Left lung (tissue), 10 donors: Measurements from ENCODE around the gene ESRP2. TPM values are rescaled to one million over a fixed set of nuclear protein-coding genes. Genes with fewer than 3 reads are reported as not detected.
A peak's percentile ranks its signal among the peaks of the same experiment; 100 is the strongest.

ENCODE experiments used
- ATAC-seq: fragments of 200-7000 bp; cut with Tn5 transposase; one replicate; pipeline ENCODE4 v1.9.1; 2020; ENCODE audit warnings: moderate library complexity
- DNase-seq, 4 donors: peaks; one replicate each; pipeline ENCODE4 v3.0.0-alpha.2; 2013 to 2020
- H3K27ac ChIP-seq, 2 donors: fragments of 200-600 bp; sonication (generic) in 1 of 2; one replicate each; pipeline versions ENCODE4 v1.5.0 to v1.8.0; 2020 to 2021
- H3K27me3 ChIP-seq, 2 donors: fragments of 200-600 bp; sonication (generic) in 1 of 2; one replicate each; pipeline versions ENCODE4 v1.5.0 to v1.8.0; 2020 to 2021
- H3K36me3 ChIP-seq, 2 donors: fragments of 200-600 bp; sonication (generic) in 1 of 2; one replicate each; pipeline versions ENCODE4 v1.5.0 to v1.8.0; 2020 to 2021
- H3K4me1 ChIP-seq, 2 donors: fragments of 200-600 bp; one replicate each; pipeline ENCODE4 v1.8.0; 2021
- H3K4me3 ChIP-seq, 2 donors: fragments of 200-600 bp; sonication (generic) in 1 of 2; one replicate each; pipeline versions ENCODE4 v1.5.0 to v1.8.0; 2020 to 2021; ENCODE audit warnings: mild to moderate bottlenecking in 1 of 2
- H3K9me3 ChIP-seq, 2 donors: fragments of 200-600 bp; sonication (generic) in 1 of 2; one replicate each; pipeline versions ENCODE4 v1.5.0 to v1.8.0; 2020 to 2021
- intact Hi-C, 2 donors: fragments of 100-400 bp; cut with DNase I; formaldehyde crosslinking; loops; one replicate each; pipeline versions ENCODE4 v1.11.2 to v1.14.2; 2022
- polyA plus RNA-seq, 6 donors: library from polyadenylated mRNA; unstranded; fragments of 120-200 nt; gene quantifications; one replicate each; pipeline ENCODE4 v1.2.1, GENCODE V29; 2013; ENCODE audit not compliant: insufficient read length in 6 of 6
- total RNA-seq, 2 donors: library from RNA; stranded (reverse); fragmentation: NEBNext Ultra II Directional; extraction: Animal tissue kit (Norgen Biotek cat#: 25700); gene quantifications; one replicate each; pipeline ENCODE4 v1.2.1, GENCODE V29; 2021
- TF ChIP-seq, protein P1 (sequence below), 2 donors: fragments of 200-600 bp; sonication (generic) in 1 of 2; IDR thresholded peaks; one replicate each; pipeline versions ENCODE4 v1.5.0 to v1.8.0; 2021; ENCODE audit warnings: antibody characterized with exemption in 2 of 2
- donor health status: DM: no; HTN: yes; CAD: no.
- donor health status: DM: no; HTN: no; CAD: no.

ESRP2 gene
- total and polyA plus RNA-seq, 8 donors = 45.7 to 62.6 (median 54.2) TPM

DNA sequence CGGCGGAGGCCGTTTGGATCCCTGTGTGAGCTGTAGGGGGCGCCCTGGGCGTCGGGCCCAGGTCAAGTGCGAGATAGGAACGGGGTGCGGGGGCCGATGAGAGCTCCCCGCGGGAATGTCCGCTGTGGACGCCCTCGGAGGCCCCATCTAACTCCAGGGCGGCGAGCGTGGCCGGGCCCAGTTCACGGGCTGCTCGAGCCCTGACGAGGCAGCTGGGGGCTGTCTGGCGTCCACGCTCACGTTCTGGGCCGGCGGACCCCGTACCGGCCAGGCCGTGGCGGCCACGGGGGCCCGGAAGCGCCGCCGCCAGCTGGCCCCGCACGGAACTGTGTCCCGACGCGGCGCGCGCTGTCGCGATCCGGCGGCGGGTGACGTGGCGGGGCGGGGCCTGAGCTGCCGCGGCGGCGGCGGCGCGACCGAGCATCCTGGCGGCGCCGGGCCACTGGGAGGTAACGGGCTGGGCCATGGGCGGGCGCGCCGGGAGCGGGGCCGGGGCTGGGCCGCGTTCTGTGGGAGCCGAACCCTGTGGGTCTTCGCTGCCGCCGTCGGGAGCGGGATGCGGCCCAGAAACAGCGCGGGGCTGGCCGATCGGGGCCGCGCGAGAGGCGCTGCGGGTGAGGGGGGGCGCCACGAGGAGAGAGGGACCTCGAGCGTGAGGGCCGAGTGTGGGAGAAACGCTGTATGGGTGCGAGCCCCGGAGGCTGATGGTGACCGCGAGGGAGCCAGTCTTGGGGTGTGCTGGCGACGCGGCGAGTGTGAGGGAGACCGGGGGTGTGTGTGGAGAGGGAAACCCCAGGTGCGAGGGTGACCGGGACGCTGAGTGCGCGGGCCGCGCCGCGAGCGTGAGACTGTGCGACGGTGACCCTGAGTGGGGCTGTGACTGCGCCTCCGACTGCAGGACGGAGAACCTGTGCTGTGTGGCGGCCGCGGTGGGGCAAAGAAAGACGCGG lies 28.5 kb upstream of the ESRP2 start, which contains the start of gene SLC7A6:
Gene SLC7A6, plus strand, starts transcription at position 399 of the 950 bp plus-strand sequence. CDS start 10,201 bp downstream, outside the sequence.
- TF ChIP-seq, protein P1, sequence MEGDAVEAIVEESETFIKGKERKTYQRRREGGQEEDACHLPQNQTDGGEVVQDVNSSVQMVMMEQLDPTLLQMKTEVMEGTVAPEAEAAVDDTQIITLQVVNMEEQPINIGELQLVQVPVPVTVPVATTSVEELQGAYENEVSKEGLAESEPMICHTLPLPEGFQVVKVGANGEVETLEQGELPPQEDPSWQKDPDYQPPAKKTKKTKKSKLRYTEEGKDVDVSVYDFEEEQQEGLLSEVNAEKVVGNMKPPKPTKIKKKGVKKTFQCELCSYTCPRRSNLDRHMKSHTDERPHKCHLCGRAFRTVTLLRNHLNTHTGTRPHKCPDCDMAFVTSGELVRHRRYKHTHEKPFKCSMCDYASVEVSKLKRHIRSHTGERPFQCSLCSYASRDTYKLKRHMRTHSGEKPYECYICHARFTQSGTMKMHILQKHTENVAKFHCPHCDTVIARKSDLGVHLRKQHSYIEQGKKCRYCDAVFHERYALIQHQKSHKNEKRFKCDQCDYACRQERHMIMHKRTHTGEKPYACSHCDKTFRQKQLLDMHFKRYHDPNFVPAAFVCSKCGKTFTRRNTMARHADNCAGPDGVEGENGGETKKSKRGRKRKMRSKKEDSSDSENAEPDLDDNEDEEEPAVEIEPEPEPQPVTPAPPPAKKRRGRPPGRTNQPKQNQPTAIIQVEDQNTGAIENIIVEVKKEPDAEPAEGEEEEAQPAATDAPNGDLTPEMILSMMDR (IDR thresholded peaks at IDR 0.05) = peak; percentile 76 to 78
- intact Hi-C loops = loop anchor here in 1 of 2 donors (5.0 kb wide), 1 partner anchor 58 kb away; no protein-coding TSS in a partner anchor
- H3K9me3 ChIP-seq = no peaks in the 10 kb centered on the region
- H3K4me3 ChIP-seq = peak within 1 kb of the TSS; percentile 85 to 88
- peak within 1 kb of the TSS; percentile 96 for H3K27ac ChIP-seq
- peaks cover 16 to 38% of the 10 kb centered on the region in 2 donors for H3K4me1 ChIP-seq
- H3K27me3 ChIP-seq = no peaks in the 10 kb centered on the region
- ATAC-seq = peak; percentile 81
- peaks cover 0 to 16% of the 10 kb centered on the region in 2 donors for H3K36me3 ChIP-seq
- DNase-seq = peak; percentile 50 to 96 (median 74)

DNA sequence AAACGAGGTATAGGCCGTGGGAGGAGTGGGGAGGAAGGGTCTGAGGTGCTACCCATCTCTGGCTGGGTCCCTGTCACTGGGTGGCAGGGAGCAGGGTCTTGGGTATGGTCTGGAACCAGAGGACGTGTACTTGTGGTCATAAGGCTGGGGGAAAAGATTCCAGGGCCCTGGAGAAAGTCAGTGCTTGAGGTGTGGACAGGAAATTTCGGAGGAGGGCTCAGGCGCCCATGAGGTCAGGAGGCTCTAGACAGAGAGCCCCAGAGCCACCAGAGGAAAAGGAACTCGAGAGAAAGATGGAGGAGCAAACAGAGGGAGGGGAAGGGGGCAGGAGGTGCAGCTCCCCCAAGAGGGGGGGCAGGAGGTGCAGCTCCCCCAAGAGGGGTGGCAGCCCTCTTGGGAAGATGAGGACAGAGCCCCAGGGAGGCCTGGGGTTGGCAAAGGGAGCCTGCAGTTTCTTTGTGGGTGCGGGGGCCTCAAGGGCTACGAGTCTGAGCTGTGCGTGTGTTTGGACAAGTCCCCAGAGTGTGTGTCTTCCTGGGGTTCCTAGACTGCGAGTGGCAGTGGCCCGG lies 27.7 kb upstream of the ESRP2 start:
- DNase-seq (no peak), ATAC-seq (no peak)
- H3K27ac ChIP-seq = peak overlapping the region; percentile 96
- intact Hi-C loops = loop anchor here in 1 of 2 donors (5.0 kb wide), 1 partner anchor 59 kb away; no protein-coding TSS in a partner anchor
- H3K4me3 ChIP-seq = peak overlapping the region; percentile 85 to 88
- TF ChIP-seq, protein P1 (IDR thresholded peaks at IDR 0.05) = no peak
- no peaks in the 10 kb centered on the region for H3K9me3 ChIP-seq
- peaks cover 16 to 38% of the 10 kb centered on the region in 2 donors for H3K4me1 ChIP-seq
- H3K36me3 ChIP-seq = peaks cover 0 to 23% of the 10 kb centered on the region in 2 donors
- no peaks in the 10 kb centered on the region for H3K27me3 ChIP-seq

DNA sequence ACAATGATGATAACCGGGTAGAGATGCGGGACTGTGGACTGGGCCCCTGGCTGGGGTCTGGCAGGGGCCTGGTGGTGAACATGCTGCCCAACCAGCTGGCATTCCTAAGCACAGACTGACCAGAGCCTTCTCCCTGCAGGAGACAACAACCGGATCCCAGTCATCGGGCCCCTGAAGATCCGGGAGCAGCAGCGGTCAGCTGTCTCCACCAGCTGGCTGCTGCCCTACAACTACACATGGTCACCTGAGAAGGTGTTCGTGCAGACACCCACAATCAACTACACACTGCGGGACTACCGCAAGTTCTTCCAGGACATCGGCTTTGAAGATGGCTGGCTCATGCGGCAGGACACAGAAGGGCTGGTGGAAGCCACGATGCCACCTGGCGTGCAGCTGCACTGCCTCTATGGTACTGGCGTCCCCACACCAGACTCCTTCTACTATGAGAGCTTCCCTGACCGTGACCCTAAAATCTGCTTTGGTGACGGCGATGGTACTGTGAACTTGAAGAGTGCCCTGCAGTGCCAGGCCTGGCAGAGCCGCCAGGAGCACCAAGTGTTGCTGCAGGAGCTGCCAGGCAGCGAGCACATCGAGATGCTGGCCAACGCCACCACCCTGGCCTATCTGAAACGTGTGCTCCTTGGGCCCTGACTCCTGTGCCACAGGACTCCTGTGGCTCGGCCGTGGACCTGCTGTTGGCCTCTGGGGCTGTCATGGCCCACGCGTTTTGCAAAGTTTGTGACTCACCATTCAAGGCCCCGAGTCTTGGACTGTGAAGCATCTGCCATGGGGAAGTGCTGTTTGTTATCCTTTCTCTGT lies 23.3 kb upstream of the ESRP2 start:
- Histone ChIP-seq H3K9me3 (no peaks in the 10 kb centered on the region), H3K4me3 (no peak overlapping the region), H3K36me3 (peaks cover 0 to 56% of the 10 kb centered on the region in 2 donors), H3K27me3 (no peaks in the 10 kb centered on the region), H3K27ac (no peak overlapping the region), H3K4me1 (peaks cover 4 to 28% of the 10 kb centered on the region in 2 donors)
- TF ChIP-seq, protein P1 (IDR thresholded peaks at IDR 0.05) = no peak
- no peak for ATAC-seq
- DNase-seq = no peak
- intact Hi-C loops = loop anchor here in 1 of 2 donors (10.0 kb wide), 1 partner anchor 66 kb away; no protein-coding TSS in a partner anchor

DNA sequence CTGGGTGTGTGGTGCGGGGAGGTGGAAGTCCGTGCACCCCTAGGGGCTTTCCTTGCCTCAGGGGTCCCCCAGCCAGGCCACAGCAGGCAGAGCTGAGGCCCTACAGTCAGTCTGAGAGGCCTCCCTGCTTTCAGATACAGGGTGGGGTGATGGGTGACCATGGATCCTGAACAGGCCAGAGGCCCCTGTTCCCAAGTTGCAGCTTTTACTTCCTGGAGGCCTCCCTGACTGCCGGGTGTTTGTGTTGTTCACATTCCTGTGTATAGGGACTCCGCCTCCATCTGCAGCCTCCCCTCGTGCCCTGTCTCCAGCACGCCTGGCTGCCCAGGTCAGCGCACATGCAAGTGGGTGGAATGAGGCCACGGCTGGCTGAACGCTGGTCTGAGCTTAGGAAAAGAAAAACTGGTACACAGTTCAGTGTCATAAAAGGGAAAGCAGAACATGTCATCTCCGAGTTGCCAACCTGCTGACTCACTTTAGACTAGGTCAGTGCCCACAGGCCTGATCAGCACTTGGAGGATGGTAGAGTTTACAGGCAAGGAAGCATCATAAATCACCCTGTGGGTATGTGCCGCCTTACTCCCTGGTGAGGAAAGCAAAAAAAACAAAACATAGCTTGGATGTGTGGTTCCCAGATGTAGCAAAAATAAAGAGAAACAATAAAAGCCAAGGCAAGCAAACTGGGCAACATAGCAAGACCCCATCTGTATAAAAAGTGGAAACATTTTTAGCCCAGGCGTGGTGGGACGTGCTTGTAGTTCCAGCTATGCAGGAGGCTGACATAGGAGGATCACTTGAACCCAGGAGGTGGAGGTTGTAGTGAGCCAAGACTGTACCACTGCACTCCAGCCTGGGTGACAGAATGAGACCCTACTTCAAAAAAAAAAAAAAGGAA lies 22.2 kb upstream of the ESRP2 start:
- H3K27me3 ChIP-seq = no peaks in the 10 kb centered on the region
- peak overlapping the region in 1 of 2 donors; percentile 3 for H3K27ac ChIP-seq
- no peaks in the 10 kb centered on the region for H3K9me3 ChIP-seq
- TF ChIP-seq, protein P1 (IDR thresholded peaks at IDR 0.05) = no peak
- peaks cover 0 to 18% of the 10 kb centered on the region in 2 donors for H3K4me1 ChIP-seq
- peaks cover 0 to 67% of the 10 kb centered on the region in 2 donors for H3K36me3 ChIP-seq
- H3K4me3 ChIP-seq = no peak overlapping the region
- ATAC-seq (peak; percentile 35), DNase-seq (no peak)
- intact Hi-C loops = loop anchor here in 1 of 2 donors (10.0 kb wide), 1 partner anchor 67 kb away; no protein-coding TSS in a partner anchor
